Uterus (tissue), 2 donors: ENCODE results near the gene TGM2.

Experiments used
- POLR2A ChIP-seq, 2 donors: fragments of 450-650 bp; IDR thresholded peaks; one replicate each; pipeline ENCODE4 v1.6.1; 2016; ENCODE audit warnings: antibody characterized with exemption in 2 of 2, mild to moderate bottlenecking in 1 of 2, moderate library complexity in 1 of 2
- TF ChIP-seq, protein P1 (sequence below), 4 experiments: fragments of 200-600 bp in 2 of 4; fragments of 450-650 bp in 2 of 4; sonication (generic) in 2 of 4; IDR thresholded peaks; one replicate each; pipeline ENCODE4 v1.5.1; 2016 to 2019; ENCODE audit warnings: antibody characterized with exemption in 4 of 4, mild to moderate bottlenecking in 2 of 4, moderate library complexity in 1 of 4

DNA sequence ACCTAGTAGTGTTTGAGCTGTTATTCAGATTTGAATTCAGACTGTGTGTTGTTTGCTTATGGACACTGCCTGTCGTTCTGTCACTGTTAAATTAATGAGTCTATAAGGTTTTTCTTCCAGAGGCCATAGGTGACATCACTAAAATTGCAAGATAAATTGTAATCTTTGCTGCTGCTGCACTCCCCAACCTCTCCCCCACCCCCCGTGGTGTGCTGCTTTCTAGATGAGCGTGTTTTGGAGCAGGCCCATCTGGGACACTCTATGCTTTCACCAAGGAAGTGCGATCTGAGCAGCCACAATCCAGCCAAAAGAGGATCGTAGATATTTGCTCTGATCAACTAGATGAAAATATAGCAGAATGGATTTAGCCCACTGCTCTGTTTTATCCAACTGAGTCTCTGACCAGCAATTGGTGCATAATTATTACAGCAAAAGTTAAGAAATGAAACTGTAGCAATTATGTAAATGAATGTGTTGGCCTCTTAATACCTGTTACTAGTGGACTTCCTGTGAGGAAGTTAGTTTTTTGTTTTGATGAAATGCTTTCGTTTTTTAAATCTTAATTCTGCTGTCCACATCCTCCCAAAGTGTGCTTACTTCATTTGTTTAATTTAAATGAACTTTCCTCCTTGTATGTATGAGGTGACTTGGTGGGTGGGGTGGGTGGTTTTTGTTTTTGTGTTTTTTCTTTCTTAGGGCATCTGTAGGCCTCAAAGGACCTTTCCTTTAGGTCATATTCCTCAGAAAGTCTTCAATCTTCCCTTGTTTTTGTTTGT lies 73.4 kb downstream of the TGM2 start:
- TF ChIP-seq, protein P1, sequence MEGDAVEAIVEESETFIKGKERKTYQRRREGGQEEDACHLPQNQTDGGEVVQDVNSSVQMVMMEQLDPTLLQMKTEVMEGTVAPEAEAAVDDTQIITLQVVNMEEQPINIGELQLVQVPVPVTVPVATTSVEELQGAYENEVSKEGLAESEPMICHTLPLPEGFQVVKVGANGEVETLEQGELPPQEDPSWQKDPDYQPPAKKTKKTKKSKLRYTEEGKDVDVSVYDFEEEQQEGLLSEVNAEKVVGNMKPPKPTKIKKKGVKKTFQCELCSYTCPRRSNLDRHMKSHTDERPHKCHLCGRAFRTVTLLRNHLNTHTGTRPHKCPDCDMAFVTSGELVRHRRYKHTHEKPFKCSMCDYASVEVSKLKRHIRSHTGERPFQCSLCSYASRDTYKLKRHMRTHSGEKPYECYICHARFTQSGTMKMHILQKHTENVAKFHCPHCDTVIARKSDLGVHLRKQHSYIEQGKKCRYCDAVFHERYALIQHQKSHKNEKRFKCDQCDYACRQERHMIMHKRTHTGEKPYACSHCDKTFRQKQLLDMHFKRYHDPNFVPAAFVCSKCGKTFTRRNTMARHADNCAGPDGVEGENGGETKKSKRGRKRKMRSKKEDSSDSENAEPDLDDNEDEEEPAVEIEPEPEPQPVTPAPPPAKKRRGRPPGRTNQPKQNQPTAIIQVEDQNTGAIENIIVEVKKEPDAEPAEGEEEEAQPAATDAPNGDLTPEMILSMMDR (IDR thresholded peaks at IDR 0.05), result no peak
- TF ChIP-seq POLR2A (IDR thresholded peaks at IDR 0.05), result no peak
